OCI-LY7 (cell line): Measurements from ENCODE around the gene ABCF1. TPM values are rescaled to one million over a fixed set of nuclear protein-coding genes. Genes with fewer than 3 reads are reported as not detected.

Experiments used
- BruUV-seq: library from RNA; stranded (reverse); fragments of 400-500 nt; replicated peaks from 2 replicates; lab custom pipeline; 2021; lab: Mats Ljungman, UMichigan
- CTCF ChIA-PET: fragments of 300-600 bp; sonication (Branson Sonifier 250); formaldehyde crosslinking; loops from one replicate; lab custom pipeline; 2022; ENCODE audit warnings: antibody characterized with exemption; ENCODE audit not compliant: unreplicated experiment; lab: Charles Lee
- POLR2A ChIA-PET: fragments of 300-600 bp; sonication (Branson Sonifier 250); formaldehyde crosslinking; loops from one replicate; lab custom pipeline; 2022; ENCODE audit warnings: antibody characterized with exemption; lab: Charles Lee
- DNase-seq: peaks from one replicate; pipeline ENCODE4 v3.0.0-alpha.2; 2015; ENCODE audit warnings: low spot score
- H2AFZ ChIP-seq: fragments of 200-600 bp; sonication (generic), shearing (Covaris generic); 2 replicates; pipeline ENCODE4 v1.6.1; 2014; ENCODE audit warnings: mild to moderate bottlenecking, antibody characterized with exemption, low read length, moderate library complexity
- H3K27ac ChIP-seq: fragments of 200-600 bp; sonication (generic); 2 replicates; pipeline ENCODE4 v1.5.1; 2014; ENCODE audit warnings: mixed run types, low read depth, mild to moderate bottlenecking, moderate library complexity, low read length, inconsistent platforms; ENCODE audit not compliant: poor library complexity, severe bottlenecking
- H3K36me3 ChIP-seq: fragments of 200-600 bp; sonication (generic); 2 replicates; pipeline ENCODE4 v1.6.1; 2014; ENCODE audit warnings: mild to moderate bottlenecking, antibody characterized with exemption, low read length, moderate library complexity, mixed read lengths; ENCODE audit not compliant: insufficient read depth
- H3K4me1 ChIP-seq: fragments of 200-600 bp; sonication (generic); 2 replicates; pipeline ENCODE4 v1.5.1; 2014; ENCODE audit warnings: mild to moderate bottlenecking, low read length; ENCODE audit not compliant: insufficient read depth, poor library complexity, severe bottlenecking
- H3K4me2 ChIP-seq: fragments of 200-600 bp; sonication (generic); 2 replicates; pipeline ENCODE4 v1.6.1; 2014; ENCODE audit warnings: mild to moderate bottlenecking, low read length
- H3K4me3 ChIP-seq: fragments of 200-600 bp; sonication (generic); 2 replicates; pipeline ENCODE4 v1.5.1; 2014; ENCODE audit warnings: mild to moderate bottlenecking, low read depth, low read length; ENCODE audit not compliant: poor library complexity, severe bottlenecking
- H3K79me2 ChIP-seq: fragments of 200-600 bp; sonication (generic); 2 replicates; pipeline ENCODE4 v1.6.1; 2016; ENCODE audit warnings: low read depth, mild to moderate bottlenecking, low read length, moderate library complexity, mixed read lengths; ENCODE audit not compliant: insufficient read depth
- H3K9me2 ChIP-seq: fragments of 200-600 bp; sonication (generic); 2 replicates; pipeline ENCODE4 v1.6.1; 2016; ENCODE audit warnings: mild to moderate bottlenecking, low read length, mixed read lengths; ENCODE audit not compliant: insufficient read depth
- H3K9me3 ChIP-seq: fragments of 200-600 bp; sonication (generic); 2 replicates; pipeline ENCODE4 v1.6.1; 2014; ENCODE audit warnings: mild to moderate bottlenecking, mixed run types, low read length, mixed read lengths
- H4K20me1 ChIP-seq: fragments of 200-600 bp; sonication (generic); 2 replicates; pipeline ENCODE4 v1.6.1; 2014; ENCODE audit warnings: mild to moderate bottlenecking, antibody characterized with exemption, low read length, moderate library complexity, mixed read lengths; ENCODE audit not compliant: insufficient read depth
- EZH2phosphoT487 ChIP-seq: fragments of 200-600 bp; sonication (generic); IDR thresholded peaks from 2 replicates; pipeline ENCODE4 v1.6.1; 2018; ENCODE audit warnings: low read depth, borderline replicate concordance, mild to moderate bottlenecking, mixed run types, antibody characterized with exemption, low read length, moderate library complexity, mixed read lengths
- intact Hi-C: fragments of 100-400 bp; cut with micrococcal nuclease; formaldehyde crosslinking; loops from one replicate; pipeline ENCODE4 v1.10.0; 2022; ENCODE audit not compliant: unreplicated experiment
- microRNA-seq: library from miRNA; unstranded; fragments of <30 nt; microRNA quantifications from one replicate; pipeline ENCODE4 v1.2.0, GENCODE V29; 2022; ENCODE audit warnings: borderline replicate concordance
- small RNA-seq: library from RNA; depleted of rRNA; stranded (forward); fragments of <200 nt; gene quantifications from one replicate; pipeline ENCODE3, GENCODE V24; 2014
- total RNA-seq, 2 experiments: library from RNA; depleted of rRNA in 1 of 2; stranded (reverse); fragments of >200 nt in 1 of 2; shearing (Covaris generic) in 1 of 2; gene quantifications; 2 replicates each; pipeline ENCODE4 v1.2.3, GENCODE V29; 2014 to 2022
- TF ChIP-seq, protein P1 (sequence below): fragments of 200-600 bp; sonication (generic); conservative IDR thresholded peaks from 2 replicates; pipeline ENCODE4 v1.5.1; 2014; ENCODE audit warnings: mild to moderate bottlenecking, antibody characterized with exemption, low read length, moderate library complexity, mixed read lengths

The ABCF1 gene
- total RNA-seq, 2 experiments from 2014 or later: 53.0 to 86.7 TPM

GRCh38 chr6:30640481-30640880, 69.2 kb downstream of the ABCF1 start:
- intact Hi-C loops: no loop called here
- no TSS peak for BruUV-seq
- POLR2A ChIA-PET: interaction anchor here (1.1 kb wide), 2 partner anchors 12 to 22 kb away, joined by 3 to 4 read pairs; partner anchors contain the start of gene MRPS18B

GRCh38 chr6:30641048-30641447, 69.8 kb downstream of the ABCF1 start:
- ChIA-PET CTCF (no interaction called here), POLR2A (interaction anchor here (0.9 to 1.1 kb wide), 4 partner anchors 13 to 31 kb away, joined by 3 to 5 read pairs (median 4); partner anchors contain the start of genes ATAT1, DHX16 and MRPS18B)
- intact Hi-C loops: no loop called here
- no TSS peak for BruUV-seq
- TF ChIP-seq EZH2phosphoT487: no peak
- TF ChIP-seq, protein P1, sequence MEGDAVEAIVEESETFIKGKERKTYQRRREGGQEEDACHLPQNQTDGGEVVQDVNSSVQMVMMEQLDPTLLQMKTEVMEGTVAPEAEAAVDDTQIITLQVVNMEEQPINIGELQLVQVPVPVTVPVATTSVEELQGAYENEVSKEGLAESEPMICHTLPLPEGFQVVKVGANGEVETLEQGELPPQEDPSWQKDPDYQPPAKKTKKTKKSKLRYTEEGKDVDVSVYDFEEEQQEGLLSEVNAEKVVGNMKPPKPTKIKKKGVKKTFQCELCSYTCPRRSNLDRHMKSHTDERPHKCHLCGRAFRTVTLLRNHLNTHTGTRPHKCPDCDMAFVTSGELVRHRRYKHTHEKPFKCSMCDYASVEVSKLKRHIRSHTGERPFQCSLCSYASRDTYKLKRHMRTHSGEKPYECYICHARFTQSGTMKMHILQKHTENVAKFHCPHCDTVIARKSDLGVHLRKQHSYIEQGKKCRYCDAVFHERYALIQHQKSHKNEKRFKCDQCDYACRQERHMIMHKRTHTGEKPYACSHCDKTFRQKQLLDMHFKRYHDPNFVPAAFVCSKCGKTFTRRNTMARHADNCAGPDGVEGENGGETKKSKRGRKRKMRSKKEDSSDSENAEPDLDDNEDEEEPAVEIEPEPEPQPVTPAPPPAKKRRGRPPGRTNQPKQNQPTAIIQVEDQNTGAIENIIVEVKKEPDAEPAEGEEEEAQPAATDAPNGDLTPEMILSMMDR: no peak
- Histone ChIP-seq H3K79me2 (peaks cover 1% of the 10 kb centered on the region; the same call in 1 of the 2 replicates), H3K36me3 (peaks cover 12% of the 10 kb centered on the region), H3K27ac (no peak overlapping the region), H4K20me1 (no peaks in the 10 kb centered on the region; the same call in 1 of the 2 replicates), H3K4me2 (no peak overlapping the region), H3K9me3 (no peaks in the 10 kb centered on the region), H3K4me1 (peaks cover 4% of the 10 kb centered on the region), H3K9me2 (no peaks in the 10 kb centered on the region), H2AFZ (no peak overlapping the region), H3K4me3 (no peak overlapping the region)
- DNase-seq: peak; percentile 8

More at GRCh38 chr6:30640481-30640880, 69.2 kb downstream of the ABCF1 start:
- no peak overlapping the region for H2AFZ ChIP-seq
- H3K4me1 ChIP-seq: no peaks in the 10 kb centered on the region
- no peaks in the 10 kb centered on the region for H3K9me2 ChIP-seq
- CTCF ChIA-PET: no interaction called here
- no peaks in the 10 kb centered on the region for H4K20me1 ChIP-seq
- peaks cover 12% of the 10 kb centered on the region for H3K36me3 ChIP-seq
- H3K4me3 ChIP-seq: no peak overlapping the region
- TF ChIP-seq EZH2phosphoT487: no peak
- TF ChIP-seq, protein P1: peak; percentile 39; the same call in 1 of the 2 replicates
- H3K27ac ChIP-seq: no peak overlapping the region
- no peaks in the 10 kb centered on the region for H3K9me3 ChIP-seq
- H3K79me2 ChIP-seq: no peaks in the 10 kb centered on the region
- DNase-seq: no peak
- no peak overlapping the region for H3K4me2 ChIP-seq

Small RNAs within 50 kb of the gene (microRNA-seq; reads per million reads assigned to microRNA genes)
- gene MIR877: 121 reads per million, percentile 59 among the genes with 10 or more reads in this experiment

Small RNAs within 50 kb of the gene (small RNA-seq; reads per million reads assigned to genes)
- gene MIR877: 0.26 reads per million

Other genes with a start within 250 kb of the ABCF1 start
- gene TRIM39, start 244.5 kb upstream of the ABCF1 start, total RNA-seq (2014; rRNA removed; shearing (Covaris generic)): 10.9 and 11.4 TPM in 2 replicates
- 13.8 and 17.0 TPM in 2 replicates for gene TRIM39, start 244.5 kb upstream of the ABCF1 start, total RNA-seq (2022)
- 77.3 and 88.1 TPM in 2 replicates for gene RPP21, start 226.3 kb upstream of the ABCF1 start, total RNA-seq (2014; rRNA removed; shearing (Covaris generic))
- gene RPP21, start 226.3 kb upstream of the ABCF1 start, total RNA-seq (2022): 50.4 and 51.4 TPM in 2 replicates
- gene HLA-E, start 81.9 kb upstream of the ABCF1 start, total RNA-seq (2014; rRNA removed; shearing (Covaris generic)): 131 and 156 TPM in 2 replicates
- 123 and 151 TPM in 2 replicates for gene HLA-E, start 81.9 kb upstream of the ABCF1 start, total RNA-seq (2022)
- gene GNL1, start 15.0 kb upstream of the ABCF1 start, total RNA-seq (2014; rRNA removed; shearing (Covaris generic)): 51.2 and 66.4 TPM in 2 replicates
- 114 and 116 TPM in 2 replicates for gene GNL1, start 15.0 kb upstream of the ABCF1 start, total RNA-seq (2022)
- gene PRR3, start 14.1 kb upstream of the ABCF1 start, total RNA-seq (2014; rRNA removed; shearing (Covaris generic)): 16.7 and 25.2 TPM in 2 replicates
- gene PRR3, start 14.1 kb upstream of the ABCF1 start, total RNA-seq (2022): 34.9 and 36.3 TPM in 2 replicates
- gene PPP1R10, start 45.8 kb downstream of the ABCF1 start, total RNA-seq (2014; rRNA removed; shearing (Covaris generic)): 103 and 126 TPM in 2 replicates
- 150 and 155 TPM in 2 replicates for gene PPP1R10, start 45.8 kb downstream of the ABCF1 start, total RNA-seq (2022)
- 44.2 and 59.0 TPM in 2 replicates for gene MRPS18B, start 46.4 kb downstream of the ABCF1 start, total RNA-seq (2014; rRNA removed; shearing (Covaris generic))
- gene MRPS18B, start 46.4 kb downstream of the ABCF1 start, total RNA-seq (2022): 77.3 and 79.6 TPM in 2 replicates
- 4.7 and 10.4 TPM in 2 replicates for gene ATAT1, start 55.4 kb downstream of the ABCF1 start, total RNA-seq (2014; rRNA removed; shearing (Covaris generic))
- gene ATAT1, start 55.4 kb downstream of the ABCF1 start, total RNA-seq (2022): 17.8 and 19.6 TPM in 2 replicates
- 9.1 and 14.7 TPM in 2 replicates for gene C6orf136, start 75.7 kb downstream of the ABCF1 start, total RNA-seq (2014; rRNA removed; shearing (Covaris generic))
- gene C6orf136, start 75.7 kb downstream of the ABCF1 start, total RNA-seq (2022): 26.7 and 29.5 TPM in 2 replicates
- 27.1 and 30.5 TPM in 2 replicates for gene DHX16, start 101.6 kb downstream of the ABCF1 start, total RNA-seq (2014; rRNA removed; shearing (Covaris generic))
- 32.1 and 37.5 TPM in 2 replicates for gene DHX16, start 101.6 kb downstream of the ABCF1 start, total RNA-seq (2022)
- 65.2 and 66.9 TPM in 2 replicates for gene PPP1R18, start 115.2 kb downstream of the ABCF1 start, total RNA-seq (2014; rRNA removed; shearing (Covaris generic))
- gene PPP1R18, start 115.2 kb downstream of the ABCF1 start, total RNA-seq (2022): 106 and 109 TPM in 2 replicates
- gene NRM, start 119.5 kb downstream of the ABCF1 start, total RNA-seq (2014; rRNA removed; shearing (Covaris generic)): 13.6 and 18.6 TPM in 2 replicates
- gene NRM, start 119.5 kb downstream of the ABCF1 start, total RNA-seq (2022): 36.7 and 44.0 TPM in 2 replicates
- gene MDC1, start 145.8 kb downstream of the ABCF1 start, total RNA-seq (2014; rRNA removed; shearing (Covaris generic)): 35.0 and 41.6 TPM in 2 replicates
- 107 and 133 TPM in 2 replicates for gene MDC1, start 145.8 kb downstream of the ABCF1 start, total RNA-seq (2022)
- 1,287 and 1,346 TPM in 2 replicates for gene TUBB, start 148.9 kb downstream of the ABCF1 start, total RNA-seq (2014; rRNA removed; shearing (Covaris generic))
- 1,244 and 1,350 TPM in 2 replicates for gene TUBB, start 148.9 kb downstream of the ABCF1 start, total RNA-seq (2022)
- gene FLOT1, start 171.2 kb downstream of the ABCF1 start, total RNA-seq (2014; rRNA removed; shearing (Covaris generic)): 66.7 and 70.7 TPM in 2 replicates
- 108 and 117 TPM in 2 replicates for gene FLOT1, start 171.2 kb downstream of the ABCF1 start, total RNA-seq (2022)
- 0.51 and 2.8 TPM in 2 replicates for gene IER3, start 173.1 kb downstream of the ABCF1 start, total RNA-seq (2014; rRNA removed; shearing (Covaris generic))
- 1.3 and 1.6 TPM in 2 replicates for gene IER3, start 173.1 kb downstream of the ABCF1 start, total RNA-seq (2022)